ENCODE measurements around the gene GJB6.
A peak's percentile ranks its signal among the peaks of the same experiment; 100 is the strongest.

GJB6 gene

DNA sequence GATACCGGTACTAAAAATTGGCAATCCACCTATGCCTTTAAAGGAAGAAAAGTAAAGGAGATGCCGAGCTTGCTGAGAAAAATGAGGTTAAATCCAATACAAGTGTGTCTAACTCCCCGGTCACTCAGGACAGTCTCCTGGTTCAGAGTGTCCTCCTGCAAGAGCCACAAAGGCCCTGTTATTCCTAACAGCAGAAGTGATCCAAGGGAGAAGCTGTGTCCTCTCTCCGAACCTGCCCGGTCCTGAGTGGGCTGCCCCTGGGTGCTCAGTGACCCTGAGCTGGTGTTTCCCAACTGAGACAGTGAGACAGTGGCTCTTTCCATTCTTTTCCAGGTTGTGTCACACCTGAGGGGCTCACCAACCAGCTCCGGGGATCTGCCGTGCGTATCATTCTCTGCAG lies 4.8 kb downstream of the GJB6 start:
- DNase-seq (ENCODE audit: low spot score): no peak

DNA sequence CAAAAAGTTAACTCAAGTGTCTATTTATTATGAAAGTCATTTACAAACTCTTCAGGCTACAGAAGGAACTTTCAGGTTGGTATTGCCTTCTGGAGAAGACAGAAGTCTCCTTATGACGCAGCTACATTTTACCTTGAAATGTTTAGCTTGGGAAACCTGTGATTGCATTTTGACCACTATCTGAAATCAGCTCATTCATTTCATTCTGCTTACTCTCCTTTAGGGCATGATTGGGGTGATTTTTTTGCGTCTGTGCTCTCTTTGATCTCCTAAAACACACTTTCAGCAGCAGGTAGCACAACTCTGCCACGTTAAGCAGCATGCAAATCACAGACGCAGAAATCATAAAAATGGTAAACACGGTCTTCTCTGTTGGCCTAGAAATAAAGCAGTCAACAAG lies 9.6 kb downstream of the GJB6 start:
- no peak for DNase-seq (ENCODE audit: low spot score)

DNA sequence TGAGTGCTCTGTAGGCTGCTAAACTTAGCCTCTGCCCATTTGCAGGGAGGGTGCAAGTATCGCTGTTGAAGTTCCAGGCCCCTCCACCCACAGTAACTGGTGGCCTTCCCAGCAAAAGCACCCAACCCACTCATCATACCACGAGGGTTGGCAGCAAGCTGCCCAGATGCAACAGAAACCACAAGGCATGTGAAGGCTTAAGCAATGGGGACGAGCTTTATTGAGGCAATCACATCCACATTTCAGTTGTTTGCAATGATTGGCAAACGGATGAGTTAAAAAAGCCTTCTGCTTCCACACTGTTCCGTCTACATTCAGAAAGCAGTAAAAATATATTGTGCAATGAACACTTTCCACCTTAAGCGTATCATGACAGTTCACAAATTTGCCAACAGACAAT lies 10.3 kb downstream of the GJB6 start:
- DNase-seq (ENCODE audit: low spot score): no peak

DNA sequence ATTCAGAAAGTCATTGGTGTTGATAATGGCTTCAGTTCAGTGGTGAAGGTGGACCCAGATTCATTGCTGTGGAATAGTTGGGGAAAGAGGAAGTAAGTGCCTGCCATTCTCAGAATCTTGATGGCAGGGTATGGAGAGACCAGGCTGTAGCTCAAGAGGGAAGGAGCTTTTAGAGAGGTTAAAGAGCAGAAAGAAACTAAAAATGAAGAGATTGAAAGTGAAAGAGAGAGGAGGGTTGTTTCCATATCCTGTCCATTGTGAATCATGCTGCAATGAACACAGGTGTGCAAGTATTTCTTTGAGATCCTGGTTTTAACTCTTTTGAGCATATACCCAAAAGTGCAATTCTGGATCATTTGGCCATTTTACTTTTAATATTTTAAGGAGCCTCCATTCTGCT lies 12.5 kb downstream of the GJB6 start:
- DNase-seq (ENCODE audit: low spot score): no peak

DNA sequence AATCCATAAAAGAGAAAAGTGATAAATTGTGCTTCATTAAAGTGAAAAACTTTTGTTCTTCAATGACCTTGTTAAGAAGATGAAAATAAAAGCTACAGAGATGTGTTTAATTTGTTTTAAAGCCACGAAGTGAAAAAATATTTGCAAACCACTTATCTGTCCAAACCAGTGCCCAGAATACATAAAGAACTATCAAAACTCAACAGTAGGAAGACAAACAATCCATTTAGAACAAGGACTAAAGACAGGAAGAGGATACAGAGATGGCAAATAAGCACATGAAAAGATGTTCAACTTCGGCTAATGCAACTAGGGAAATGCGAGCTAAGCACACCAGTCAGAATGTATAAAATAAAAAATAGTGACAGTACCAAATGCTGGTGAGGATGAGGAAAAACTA lies 15.0 kb downstream of the GJB6 start:
- DNase-seq (ENCODE audit: low spot score): no peak

DNA sequence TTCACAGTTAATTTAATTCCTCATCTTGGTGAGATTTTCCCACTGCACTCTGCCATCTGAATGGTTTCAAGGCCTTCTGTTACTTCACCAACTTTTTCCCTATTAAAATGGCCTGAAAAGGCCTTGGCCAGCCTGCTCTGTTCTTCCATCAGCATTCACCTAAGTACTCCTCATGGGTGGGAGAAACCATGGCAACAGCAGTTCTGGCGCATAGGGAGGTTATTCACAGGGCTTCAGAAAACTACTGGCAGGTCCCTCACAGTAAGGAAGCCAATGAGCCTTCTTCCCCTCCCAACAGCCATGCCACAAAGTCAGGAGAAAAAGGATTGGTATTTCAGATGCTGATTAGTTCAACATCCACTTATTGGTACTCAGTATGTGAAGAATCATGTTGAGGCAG lies 22.2 kb downstream of the GJB6 start:
- no peak for DNase-seq (ENCODE audit: low spot score)

DNA sequence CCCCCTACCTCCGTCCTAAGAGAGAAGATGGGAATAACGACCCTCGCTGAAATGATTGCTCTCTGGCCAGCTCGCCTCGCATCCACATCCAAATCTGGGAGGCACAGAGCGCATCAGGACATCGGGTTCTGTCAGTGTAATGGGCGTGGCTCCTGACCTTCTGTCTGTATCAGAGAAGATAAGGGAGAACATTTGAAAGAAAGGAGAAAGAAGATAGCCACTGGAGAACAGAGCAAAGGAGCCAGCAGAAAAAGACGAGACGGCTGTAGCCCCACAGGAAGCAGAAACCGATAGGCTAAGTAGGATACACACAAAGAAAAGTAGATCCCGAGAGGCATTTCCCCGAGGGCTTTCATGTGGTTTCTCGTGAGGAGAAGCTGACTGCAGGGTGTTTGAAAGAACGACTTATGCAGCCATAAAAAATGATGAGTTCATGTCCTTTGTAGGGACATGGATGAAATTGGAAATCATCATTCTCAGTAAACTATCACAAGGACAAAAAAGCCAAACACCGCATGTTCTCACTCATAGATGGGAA lies 25.4 kb downstream of the GJB6 start:
- DNase-seq (ENCODE audit: low spot score): no peak

DNA sequence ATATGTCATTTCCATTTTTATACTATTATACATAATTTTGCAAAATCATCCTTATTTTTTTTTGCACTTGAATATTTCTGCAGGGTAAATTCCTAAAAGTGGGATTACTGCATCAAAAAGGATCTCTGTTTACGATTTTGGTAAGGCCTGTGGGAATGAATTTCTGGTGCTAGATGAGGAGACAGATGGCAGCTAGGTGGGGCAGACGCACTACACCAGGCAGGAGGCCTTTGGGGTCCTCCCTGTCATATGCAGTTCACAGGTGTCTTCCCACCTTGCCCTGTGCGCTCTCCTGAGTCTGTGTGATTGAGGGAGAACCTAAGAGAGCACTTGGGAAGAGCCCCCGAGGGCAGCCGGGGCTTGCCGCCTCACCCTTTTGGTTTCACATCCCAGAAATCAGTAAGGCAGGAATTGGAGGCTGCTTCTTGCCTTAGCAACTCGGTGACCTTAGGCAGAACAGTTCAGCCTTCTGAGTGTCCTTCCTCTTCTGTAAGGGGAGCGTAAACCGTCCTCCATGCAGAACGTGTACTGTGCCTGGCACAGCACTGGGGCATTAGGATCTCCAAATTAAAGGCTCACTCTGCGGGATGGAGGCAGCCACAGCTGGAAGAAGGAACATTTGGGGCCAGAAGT lies 25.9 kb downstream of the GJB6 start:
- DNase-seq (ENCODE audit: low spot score): no peak

DNA sequence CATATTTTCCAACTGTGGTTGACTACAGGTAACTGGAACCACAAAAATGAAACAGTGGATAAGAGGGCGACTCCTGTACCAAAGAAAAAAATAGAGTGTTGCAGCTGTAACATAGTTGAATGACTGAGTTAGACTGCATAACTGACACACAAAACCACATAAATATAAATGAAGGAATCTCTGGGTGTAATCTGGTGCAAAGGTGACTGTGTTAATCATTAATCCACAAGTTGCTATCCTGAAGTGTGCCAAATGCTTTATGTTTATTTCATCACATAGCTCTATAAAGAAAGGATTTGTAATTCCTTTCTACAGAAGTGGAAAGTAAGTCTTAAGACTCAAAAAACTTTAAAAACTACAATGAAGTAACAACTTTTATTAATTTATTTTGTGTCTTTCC lies 33.3 kb downstream of the GJB6 start:
- no peak for DNase-seq (ENCODE audit: low spot score)

DNA sequence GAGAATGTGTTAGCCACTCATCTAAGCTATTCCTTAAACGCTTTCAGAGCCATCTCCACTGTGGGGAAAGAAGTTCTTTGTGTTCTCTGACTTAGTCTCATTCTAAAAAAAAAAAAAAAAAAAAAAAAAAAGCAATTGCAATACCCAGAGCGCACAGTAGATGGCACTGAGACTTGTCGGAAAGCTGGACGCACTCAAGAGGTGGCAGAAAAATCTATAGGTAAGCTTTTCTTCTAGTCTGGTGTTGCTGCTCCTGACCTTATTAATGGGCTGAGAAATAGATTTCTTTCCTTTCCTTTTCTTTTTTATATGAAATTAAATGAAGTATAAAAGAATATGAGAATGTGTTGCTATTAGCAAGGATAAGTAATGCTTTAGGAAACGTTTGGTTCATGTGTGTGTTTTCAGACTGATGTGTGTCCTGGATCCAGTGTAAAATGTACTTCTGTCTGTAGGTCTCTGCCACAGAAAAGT lies 34.7 kb downstream of the GJB6 start:
- no peak for DNase-seq (ENCODE audit: low spot score)

DNA sequence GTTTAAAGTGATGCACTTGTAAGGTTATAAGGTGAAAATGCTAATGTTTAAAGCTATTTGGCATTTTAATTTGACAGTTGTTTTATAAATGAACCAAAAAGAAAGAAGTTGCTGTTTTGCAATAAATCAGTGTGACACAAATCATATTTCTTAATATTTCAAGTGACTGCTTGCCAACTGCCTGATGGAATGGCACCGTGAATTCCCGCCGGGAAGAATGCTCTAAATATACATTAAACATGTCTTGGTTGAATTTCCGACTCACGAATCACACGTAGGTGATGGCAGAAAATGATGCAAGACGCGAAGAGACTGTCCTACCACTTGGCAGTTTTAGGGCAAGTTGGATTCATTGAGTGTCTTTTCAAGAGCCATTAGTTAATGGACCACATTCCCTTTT lies 36.3 kb downstream of the GJB6 start:
- no peak for DNase-seq (ENCODE audit: low spot score)

DNA sequence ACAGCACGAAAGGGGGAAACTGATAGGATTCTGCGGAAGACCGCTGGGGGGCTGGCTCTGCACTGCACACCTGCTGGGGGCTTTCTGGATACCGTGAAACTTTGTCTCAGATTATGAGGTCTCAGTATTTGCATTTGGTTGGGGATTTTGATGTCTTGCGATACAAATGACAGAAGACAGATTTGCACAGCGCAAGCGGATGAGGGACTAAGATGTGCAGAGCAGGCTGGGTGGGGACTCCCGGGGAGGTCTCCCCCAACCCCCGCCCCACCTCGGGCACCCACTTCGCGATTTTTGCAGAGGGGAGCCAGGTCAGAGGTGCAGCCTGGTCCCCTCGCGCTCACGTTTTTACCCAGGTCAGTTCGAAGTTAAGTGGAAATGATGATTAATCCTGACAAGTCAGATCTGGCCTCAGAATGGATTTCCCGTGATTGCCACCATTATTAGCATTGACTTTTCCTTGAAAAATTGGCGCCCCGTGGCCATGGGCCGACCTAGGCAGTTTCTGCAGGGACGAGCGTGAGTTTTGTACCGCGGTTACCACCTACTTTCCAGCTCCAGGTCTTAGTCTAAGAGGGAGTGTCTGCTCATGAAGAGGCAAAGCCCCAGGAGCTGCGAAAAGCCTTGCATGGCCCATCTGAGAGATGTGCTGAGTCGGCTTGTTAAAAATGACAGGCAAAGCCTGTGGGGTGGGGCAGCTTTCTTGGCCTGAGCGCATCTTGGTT lies 38.0 kb downstream of the GJB6 start:
- DNase-seq (ENCODE audit: low spot score): no peak

DNA sequence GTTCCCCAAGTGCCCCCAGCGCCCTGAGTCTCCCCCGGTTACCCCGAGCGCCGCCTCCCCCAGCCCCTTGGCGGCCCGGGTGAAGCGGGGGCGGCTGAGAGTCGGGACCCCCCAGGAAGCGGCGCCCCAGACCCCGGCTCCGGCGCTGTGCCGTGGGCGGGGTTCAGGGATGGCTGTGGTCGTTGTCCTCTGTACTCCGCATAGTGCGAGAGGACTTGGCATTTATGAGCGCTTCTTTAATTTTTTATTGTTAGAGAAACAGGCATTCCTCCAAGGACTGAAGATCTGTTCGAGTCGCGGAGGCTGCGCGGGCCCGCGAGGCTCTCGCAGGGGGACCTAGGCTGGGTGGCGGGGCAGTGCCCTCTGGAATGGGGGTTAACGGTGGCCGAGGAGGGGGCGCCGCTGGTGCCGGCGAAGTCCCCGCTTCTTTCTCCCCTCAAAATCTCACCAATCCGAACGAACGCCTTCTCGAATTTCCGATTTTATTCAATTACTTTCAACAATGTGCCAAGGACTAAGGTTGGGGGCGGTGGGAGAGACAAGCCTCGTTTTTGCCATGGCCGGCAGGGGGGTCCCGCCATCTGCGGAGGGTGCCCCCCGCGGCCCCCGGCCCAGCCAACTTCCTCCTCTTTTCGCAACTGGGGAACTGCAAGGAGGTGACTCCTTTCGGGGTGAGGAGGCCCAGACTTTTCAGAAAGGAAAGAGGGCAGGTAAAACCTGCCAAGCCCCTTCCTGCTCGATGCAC lies 38.8 kb downstream of the GJB6 start:
- DNase-seq (ENCODE audit: low spot score): no peak

DNA sequence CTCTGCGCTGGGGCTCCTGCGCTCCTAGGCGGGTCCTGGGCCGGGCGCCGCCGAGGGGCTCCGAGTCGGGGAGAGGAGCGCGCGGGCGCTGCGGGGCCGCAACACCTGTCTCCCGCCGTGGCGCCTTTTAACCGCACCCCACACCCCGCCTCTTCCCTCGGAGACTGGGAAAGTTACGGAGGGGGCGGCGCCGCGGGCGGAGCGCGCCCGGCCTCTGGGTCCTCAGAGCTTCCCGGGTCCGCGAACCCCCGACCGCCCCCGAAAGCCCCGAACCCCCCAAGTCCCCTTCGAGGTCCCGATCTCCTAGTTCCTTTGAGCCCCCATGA lies 39.3 kb downstream of the GJB6 start, which contains the start of gene GJB2:
Gene GJB2, minus strand, starts transcription at position 103 of the 326 bp plus-strand sequence. CDS start 3,357 bp downstream, outside the sequence.
- DNase-seq (ENCODE audit: low spot score): no peak

DNA sequence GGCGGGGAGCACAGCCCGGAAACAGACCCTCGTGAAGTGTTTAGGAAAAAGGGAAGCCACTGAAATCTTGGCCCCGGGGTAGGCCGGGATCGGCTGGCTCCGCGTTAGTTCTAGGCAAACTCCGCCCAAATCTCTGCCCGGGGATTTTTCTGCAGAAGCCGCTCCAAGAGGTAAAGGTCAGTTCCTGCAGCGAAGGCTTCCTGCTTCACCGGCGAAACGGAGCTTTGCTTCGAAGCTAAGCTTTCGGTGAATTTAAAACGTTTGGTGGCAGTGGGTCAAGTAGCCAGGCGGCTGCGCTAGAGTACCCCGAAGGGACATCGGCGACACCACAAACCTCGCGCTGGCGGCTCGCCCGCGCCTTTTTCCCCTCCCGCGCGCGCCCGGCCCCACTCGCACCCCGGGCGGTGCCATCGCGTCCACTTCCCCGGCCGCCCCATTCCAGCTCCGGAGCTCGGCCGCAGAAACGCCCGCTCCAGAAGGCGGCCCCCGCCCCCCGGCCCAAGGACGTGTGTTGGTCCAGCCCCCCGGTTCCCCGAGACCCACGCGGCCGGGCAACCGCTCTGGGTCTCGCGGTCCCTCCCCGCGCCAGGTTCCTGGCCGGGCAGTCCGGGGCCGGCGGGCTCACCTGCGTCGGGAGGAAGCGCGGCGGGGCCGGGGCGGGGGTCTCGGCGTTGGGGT lies 39.8 kb downstream of the GJB6 start:
- peak; percentile 64 for DNase-seq (ENCODE audit: low spot score)

DNA sequence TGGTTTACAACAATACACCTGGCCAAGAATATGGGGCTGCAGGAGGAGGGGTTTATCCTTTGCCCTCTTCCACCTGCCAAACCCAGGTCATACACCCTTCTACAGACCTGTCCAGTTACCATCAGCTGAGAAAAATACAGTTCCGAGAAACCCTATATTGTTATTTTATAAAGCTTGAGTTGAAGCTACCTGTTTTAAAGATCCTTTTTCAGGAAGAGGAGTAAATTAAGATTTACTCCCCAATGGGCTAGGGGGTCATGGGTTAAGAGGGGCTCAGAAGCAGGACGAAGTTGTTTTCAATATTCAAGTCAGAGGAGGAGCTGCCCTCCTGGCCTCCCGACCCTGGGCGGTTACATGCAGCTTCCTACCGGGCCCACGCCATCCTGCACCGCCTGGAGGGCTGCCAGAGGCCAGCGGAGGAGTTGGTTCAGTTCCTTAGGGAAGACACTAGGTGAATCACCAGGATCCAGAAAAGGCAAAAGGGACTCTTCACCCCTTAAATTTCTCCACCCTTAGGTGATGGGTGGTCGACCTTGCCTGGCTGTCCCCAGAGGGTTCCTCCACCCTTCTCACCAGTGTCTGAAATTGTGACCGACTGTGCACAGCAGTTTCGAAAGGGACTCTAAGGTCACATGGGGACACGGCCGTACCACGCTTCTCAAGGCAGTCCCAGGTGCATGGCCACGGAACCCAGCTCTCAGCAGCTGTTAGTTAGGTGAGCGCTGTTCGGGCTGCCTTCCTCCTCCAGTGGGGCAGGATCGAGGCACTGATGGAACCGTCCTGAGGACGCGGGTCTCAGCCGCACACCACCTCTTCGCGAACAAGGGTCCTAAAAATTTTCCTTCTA lies 40.6 kb downstream of the GJB6 start:
- DNase-seq (ENCODE audit: low spot score): no peak

DNA sequence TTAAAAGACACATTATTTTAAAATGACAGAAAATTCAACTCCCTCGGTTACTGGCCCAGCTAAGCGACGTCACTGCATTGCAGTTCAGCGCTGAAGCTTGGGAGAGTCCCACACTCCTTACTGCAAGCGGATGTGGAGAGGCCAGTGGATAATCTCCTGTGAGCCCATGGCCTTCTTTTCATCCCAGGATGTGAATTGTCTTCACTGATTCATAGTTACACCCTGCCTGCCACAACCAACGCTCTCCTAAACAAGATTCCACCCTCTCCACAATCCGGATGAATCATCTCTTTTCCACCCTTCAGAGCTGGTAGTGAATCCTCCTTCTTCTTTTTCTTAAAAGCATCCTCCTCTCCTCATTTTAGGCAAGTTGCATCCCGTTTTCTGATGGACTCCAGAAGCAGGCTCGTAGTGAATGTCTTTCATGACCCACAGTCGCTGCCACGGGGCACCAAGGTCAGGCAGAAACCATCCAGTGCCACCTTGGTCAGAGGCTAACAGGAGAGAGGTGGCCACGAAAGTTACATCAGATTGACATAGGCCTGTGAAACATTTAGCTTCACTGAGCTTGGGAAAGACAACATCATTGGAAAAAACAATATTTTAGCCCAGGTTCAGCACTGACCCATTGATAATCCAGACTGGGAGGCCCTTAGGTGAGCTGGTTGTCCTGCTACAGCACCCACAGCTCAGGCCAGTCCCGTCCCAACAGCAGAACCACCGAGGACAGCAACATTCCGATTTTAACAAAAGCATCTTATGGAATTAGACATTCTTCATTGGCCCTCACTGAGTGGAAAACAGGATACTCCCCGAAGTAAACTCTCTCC lies 41.4 kb downstream of the GJB6 start:
- DNase-seq (ENCODE audit: low spot score): no peak

DNA sequence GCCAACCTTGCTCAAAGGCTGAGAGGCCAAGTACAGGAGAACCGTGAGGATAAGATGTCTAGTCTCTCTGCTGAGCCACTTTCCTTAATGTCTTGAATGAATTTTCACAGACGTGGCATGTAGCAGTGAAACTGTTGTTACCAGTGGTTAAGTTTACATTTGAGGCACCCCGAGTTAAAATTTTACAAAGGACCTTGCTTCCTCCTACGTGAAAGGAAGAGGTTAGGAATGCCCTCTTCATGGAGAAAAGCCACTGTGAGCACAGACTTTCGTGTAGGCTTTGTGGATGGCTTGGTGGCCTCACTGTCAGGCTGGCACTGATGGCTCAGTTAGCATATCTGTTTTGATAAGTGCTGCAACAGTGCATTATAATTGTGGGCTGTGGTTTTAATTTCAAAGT lies 42.0 kb downstream of the GJB6 start:
- DNase-seq (ENCODE audit: low spot score): no peak

DNA sequence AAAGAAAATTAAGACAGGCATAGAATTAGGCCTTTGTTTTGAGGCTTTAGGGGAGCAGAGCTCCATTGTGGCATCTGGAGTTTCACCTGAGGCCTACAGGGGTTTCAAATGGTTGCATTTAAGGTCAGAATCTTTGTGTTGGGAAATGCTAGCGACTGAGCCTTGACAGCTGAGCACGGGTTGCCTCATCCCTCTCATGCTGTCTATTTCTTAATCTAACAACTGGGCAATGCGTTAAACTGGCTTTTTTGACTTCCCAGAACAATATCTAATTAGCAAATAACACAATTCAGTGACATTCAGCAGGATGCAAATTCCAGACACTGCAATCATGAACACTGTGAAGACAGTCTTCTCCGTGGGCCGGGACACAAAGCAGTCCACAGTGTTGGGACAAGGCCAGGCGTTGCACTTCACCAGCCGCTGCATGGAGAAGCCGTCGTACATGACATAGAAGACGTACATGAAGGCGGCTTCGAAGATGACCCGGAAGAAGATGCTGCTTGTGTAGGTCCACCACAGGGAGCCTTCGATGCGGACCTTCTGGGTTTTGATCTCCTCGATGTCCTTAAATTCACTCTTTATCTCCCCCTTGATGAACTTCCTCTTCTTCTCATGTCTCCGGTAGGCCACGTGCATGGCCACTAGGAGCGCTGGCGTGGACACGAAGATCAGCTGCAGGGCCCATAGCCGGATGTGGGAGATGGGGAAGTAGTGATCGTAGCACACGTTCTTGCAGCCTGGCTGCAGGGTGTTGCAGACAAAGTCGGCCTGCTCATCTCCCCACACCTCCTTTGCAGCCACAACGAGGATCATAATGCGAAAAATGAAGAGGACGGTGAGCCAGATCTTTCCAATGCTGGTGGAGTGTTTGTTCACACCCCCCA lies 43.2 kb downstream of the GJB6 start:
- no peak for DNase-seq (ENCODE audit: low spot score)

DNA sequence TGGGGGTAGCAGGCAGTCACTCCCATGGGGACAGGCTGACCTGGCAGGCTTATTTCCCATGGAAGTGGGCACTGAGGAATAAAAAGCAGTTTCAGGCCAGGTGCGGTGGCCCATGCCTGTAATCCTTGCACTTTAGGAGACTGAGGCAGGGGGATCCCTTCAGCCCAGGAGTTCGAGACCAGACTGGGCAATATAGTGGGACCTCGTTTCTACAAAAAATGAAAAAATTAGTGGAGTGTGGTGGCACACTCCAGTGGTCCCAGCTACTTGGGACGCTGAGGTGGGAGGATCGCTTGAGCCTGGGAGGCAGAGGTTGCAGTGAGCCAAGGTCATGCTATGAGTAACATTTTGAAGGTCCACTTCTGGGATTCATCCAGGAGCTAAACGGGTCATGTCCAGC lies 45.3 kb downstream of the GJB6 start:
- no peak for DNase-seq (ENCODE audit: low spot score)
